ENCODE data around the gene ANKMY1.
A peak's percentile ranks its signal among the peaks of the same experiment; 100 is the strongest.

Gene ANKMY1

GRCh38 chr2:240581811-240582210 lies 24.0 kb upstream of the ANKMY1 start:
- H3K4me3 ChIP-seq (ENCODE audit: low read depth, low read length), result no peak overlapping the region
- TF ChIP-seq CTCF (IDR thresholded peaks at IDR 0.05; ENCODE audit: insufficient read depth, low read depth, low read length, missing control alignments), result no peak
- no peak for DNase-seq (ENCODE audit: low read depth)

- TF ChIP-seq CTCF (IDR thresholded peaks at IDR 0.05; ENCODE audit: insufficient read depth, low read depth, low read length, missing control alignments), result peak; percentile 70
- DNase-seq (ENCODE audit: low read depth), result peak; percentile 92
- no peak overlapping the region for H3K4me3 ChIP-seq (ENCODE audit: low read depth, low read length)
Observed at GRCh38 chr2:240579771-240580614, 22.2 kb upstream of the ANKMY1 start.

- DNase-seq (ENCODE audit: low read depth), result no peak
- H3K4me3 ChIP-seq (ENCODE audit: low read depth, low read length), result no peak overlapping the region
- TF ChIP-seq CTCF (IDR thresholded peaks at IDR 0.05; ENCODE audit: insufficient read depth, low read depth, low read length, missing control alignments), result no peak
Observed at GRCh38 chr2:240579071-240579762, 21.4 kb upstream of the ANKMY1 start.

- TF ChIP-seq CTCF (IDR thresholded peaks at IDR 0.05; ENCODE audit: insufficient read depth, low read depth, low read length, missing control alignments), result no peak
- no peak for DNase-seq (ENCODE audit: low read depth)
- no peak overlapping the region for H3K4me3 ChIP-seq (ENCODE audit: low read depth, low read length)
Observed at GRCh38 chr2:240578488-240578887, 20.7 kb upstream of the ANKMY1 start.

DNA sequence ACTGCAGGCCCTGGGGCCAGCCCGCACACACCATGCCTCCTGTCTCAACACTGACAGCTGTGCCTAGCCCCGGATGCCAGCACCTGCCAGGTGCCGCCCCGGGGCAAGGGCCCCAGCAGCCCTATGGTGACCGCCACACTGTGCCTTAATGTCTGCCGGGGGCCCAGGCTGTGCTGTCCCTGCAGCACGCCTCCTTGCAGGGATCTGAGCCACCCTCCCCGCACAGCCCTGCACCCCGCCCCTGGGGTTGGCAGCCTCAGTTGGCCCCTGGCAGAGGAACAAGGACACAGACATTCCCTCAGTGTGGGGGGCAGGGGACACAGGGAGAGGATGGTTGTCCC lies 20.3 kb upstream of the ANKMY1 start:
- no peak overlapping the region for H3K4me3 ChIP-seq (ENCODE audit: low read depth, low read length)
- no peak for TF ChIP-seq CTCF (IDR thresholded peaks at IDR 0.05; ENCODE audit: insufficient read depth, low read depth, low read length, missing control alignments)
- DNase-seq (ENCODE audit: low read depth), result no peak

DNA sequence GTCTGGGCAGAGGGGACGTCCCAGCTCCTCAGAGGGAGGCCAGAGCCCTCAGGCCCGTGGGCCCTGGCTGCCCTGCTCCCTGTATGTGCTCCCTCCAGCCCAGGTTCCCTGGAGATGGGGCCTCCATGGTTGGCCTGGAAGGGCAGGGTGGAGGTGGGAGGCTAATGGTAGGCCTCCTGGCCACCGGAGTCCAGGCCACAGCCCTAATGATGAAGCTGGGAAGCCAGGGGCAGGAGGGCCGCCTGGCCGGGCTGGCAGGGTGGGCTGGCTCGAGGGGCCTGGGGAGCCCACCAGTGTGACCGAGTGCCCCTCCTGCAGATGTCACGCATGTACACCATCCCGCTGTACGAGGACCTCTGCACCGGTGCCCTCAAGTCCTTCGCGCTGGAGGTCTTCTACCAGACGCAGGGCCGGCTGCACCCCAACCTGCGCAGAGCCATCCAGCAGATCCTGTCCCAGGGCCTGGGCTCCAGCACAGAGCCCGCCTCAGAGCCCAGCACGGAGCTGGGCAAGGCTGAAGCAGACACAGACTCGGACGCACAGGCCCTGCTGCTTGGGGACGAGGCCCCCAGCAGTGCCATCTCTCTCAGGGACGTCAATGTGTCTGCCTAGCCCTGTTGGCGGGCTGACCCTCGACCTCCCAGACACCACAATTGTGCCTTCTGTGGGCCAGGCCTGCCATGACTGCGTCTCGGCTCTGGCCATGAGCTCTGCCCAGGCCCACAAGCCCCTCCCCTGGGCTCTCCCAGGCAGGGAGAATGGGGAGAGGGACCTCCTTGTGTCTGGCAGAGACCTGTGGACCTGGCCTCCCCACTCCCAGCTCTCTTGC lies 19.7 kb upstream of the ANKMY1 start:
- TF ChIP-seq CTCF (IDR thresholded peaks at IDR 0.05; ENCODE audit: insufficient read depth, low read depth, low read length, missing control alignments), result no peak
- no peak overlapping the region for H3K4me3 ChIP-seq (ENCODE audit: low read depth, low read length)
- no peak for DNase-seq (ENCODE audit: low read depth)
